B cell (primary cell): ENCODE results near the gene STAG1.

Experiments
- CTCF ChIP-seq: fragments of 200-600 bp; IDR thresholded peaks from one replicate; pipeline ENCODE4 v1.8.0; 2022; ENCODE audit warnings: antibody characterized with exemption, mild to moderate bottlenecking
- EZH2 ChIP-seq: IDR thresholded peaks from 2 replicates; pipeline ENCODE4 v1.6.1; 2012; ENCODE audit warnings: borderline replicate concordance, low read depth, mild to moderate bottlenecking, moderate library complexity, low read length; ENCODE audit not compliant: insufficient read depth, poor library complexity, severe bottlenecking

GRCh38 chr3:136675150-136675858 lies 76.9 kb downstream of the STAG1 start:
- TF ChIP-seq CTCF = no peak
- no peak for TF ChIP-seq EZH2
